Mesothelial cell of epicardium (in vitro differentiated cells): ENCODE results near the gene MYH14. TPM values are rescaled to one million over a fixed set of nuclear protein-coding genes. Genes with fewer than 3 reads are reported as not detected.

Experiments
- DNase-seq, 2 experiments: peaks; one replicate each; pipeline ENCODE4 v3.0.0; 2021; ENCODE audit warnings: low spot score in 2 of 2; ENCODE audit not compliant: unreplicated experiment in 2 of 2
- H3K27ac Mint-ChIP-seq: 2 replicates; pipeline ENCODE4 v1.8.0; 2021; ENCODE audit warnings: mixed read lengths
- H3K27me3 Mint-ChIP-seq: 2 replicates; pipeline ENCODE4 v1.8.0; 2021; ENCODE audit warnings: low read depth, mixed read lengths
- H3K36me3 Mint-ChIP-seq: 2 replicates; pipeline ENCODE4 v1.8.0; 2021; ENCODE audit warnings: mixed read lengths
- H3K4me1 Mint-ChIP-seq: 2 replicates; pipeline ENCODE4 v1.8.0; 2021; ENCODE audit warnings: mixed read lengths
- H3K4me3 Mint-ChIP-seq: 2 replicates; pipeline ENCODE4 v1.8.0; 2021; ENCODE audit warnings: mild to moderate bottlenecking, moderate library complexity, mixed read lengths
- H3K9me3 Mint-ChIP-seq: 2 replicates; pipeline ENCODE4 v1.8.0; 2021; ENCODE audit warnings: mixed read lengths
- total RNA-seq: library from RNA; stranded (reverse); gene quantifications from 3 replicates; pipeline ENCODE4 v1.2.1, GENCODE V29; 2021
- TF ChIP-seq, protein P1 (sequence below): fragments of 200-600 bp; sonication (generic); IDR thresholded peaks from one replicate; pipeline ENCODE4 v1.5.0; 2021; ENCODE audit warnings: antibody characterized with exemption; ENCODE audit not compliant: unreplicated experiment

Gene MYH14
- total RNA-seq, 1 donor from 2014 or later = 52.3 TPM

- Mint-ChIP-seq H3K27ac (no peak overlapping the region), H3K27me3 (peaks cover 71% of the 10 kb centered on the region), H3K4me1 (peaks cover 30% of the 10 kb centered on the region), H3K9me3 (no peaks in the 10 kb centered on the region), H3K36me3 (no peaks in the 10 kb centered on the region), H3K4me3 (peak overlapping the region; percentile 64)
- DNase-seq = peak; percentile 71 to 80
- TF ChIP-seq, protein P1, sequence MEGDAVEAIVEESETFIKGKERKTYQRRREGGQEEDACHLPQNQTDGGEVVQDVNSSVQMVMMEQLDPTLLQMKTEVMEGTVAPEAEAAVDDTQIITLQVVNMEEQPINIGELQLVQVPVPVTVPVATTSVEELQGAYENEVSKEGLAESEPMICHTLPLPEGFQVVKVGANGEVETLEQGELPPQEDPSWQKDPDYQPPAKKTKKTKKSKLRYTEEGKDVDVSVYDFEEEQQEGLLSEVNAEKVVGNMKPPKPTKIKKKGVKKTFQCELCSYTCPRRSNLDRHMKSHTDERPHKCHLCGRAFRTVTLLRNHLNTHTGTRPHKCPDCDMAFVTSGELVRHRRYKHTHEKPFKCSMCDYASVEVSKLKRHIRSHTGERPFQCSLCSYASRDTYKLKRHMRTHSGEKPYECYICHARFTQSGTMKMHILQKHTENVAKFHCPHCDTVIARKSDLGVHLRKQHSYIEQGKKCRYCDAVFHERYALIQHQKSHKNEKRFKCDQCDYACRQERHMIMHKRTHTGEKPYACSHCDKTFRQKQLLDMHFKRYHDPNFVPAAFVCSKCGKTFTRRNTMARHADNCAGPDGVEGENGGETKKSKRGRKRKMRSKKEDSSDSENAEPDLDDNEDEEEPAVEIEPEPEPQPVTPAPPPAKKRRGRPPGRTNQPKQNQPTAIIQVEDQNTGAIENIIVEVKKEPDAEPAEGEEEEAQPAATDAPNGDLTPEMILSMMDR = no peak
Measured at GRCh38 chr19:50311723-50312635, 108.6 kb downstream of the MYH14 start.

- H3K27ac Mint-ChIP-seq = peak overlapping the region; percentile 25
- DNase-seq = no peak
- H3K4me3 Mint-ChIP-seq = peak overlapping the region; percentile 53
- H3K27me3 Mint-ChIP-seq = peaks cover 70% of the 10 kb centered on the region
- no peaks in the 10 kb centered on the region for H3K36me3 Mint-ChIP-seq
- H3K4me1 Mint-ChIP-seq = peaks cover 30% of the 10 kb centered on the region
- TF ChIP-seq, protein P1 = no peak
- no peaks in the 10 kb centered on the region for H3K9me3 Mint-ChIP-seq
Measured at GRCh38 chr19:50312967-50313811, 109.8 kb downstream of the MYH14 start.

DNA sequence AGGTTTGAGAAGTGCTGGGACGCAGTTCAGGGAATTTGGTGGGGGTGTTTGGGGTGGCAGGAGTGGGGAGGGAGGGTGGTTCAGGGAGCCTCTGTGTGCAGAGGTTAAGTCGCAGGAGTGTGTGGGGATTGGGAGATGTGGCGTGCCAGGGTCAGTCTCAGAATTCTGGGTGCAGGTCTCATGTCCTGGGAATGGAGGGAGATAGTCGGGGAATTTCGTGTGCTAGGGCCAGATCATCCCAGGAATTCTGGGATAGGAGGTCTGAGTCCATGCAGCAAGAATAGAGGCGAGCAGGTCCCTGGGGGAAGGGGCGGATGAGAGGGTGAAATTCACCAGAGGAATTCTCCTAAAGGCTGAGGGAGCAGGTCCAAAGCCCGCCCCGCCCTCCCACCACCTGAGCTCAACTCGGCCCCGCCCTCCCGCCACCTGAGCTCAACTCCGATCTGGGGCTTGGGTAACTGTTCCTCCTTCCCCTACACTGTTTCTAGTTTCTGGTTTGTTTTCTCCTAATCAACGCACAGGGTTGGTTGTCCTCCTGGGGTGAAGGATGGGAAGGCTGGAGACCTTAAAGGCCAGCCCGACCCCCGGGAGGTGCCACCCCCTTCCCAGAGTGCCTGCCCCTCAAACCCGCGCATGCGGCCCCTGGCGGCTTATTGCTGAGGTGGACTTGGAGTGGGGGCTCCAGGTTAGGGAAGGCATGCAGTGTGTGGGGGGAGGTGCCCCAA lies 110.6 kb downstream of the MYH14 start:
- H3K27me3 Mint-ChIP-seq = peaks cover 64% of the 10 kb centered on the region
- TF ChIP-seq, protein P1 = no peak
- H3K4me1 Mint-ChIP-seq = peaks cover 30% of the 10 kb centered on the region
- DNase-seq = no peak
- no peaks in the 10 kb centered on the region for H3K9me3 Mint-ChIP-seq
- peak overlapping the region; percentile 66 for H3K4me3 Mint-ChIP-seq
- H3K36me3 Mint-ChIP-seq = no peaks in the 10 kb centered on the region
- peak overlapping the region; percentile 56 for H3K27ac Mint-ChIP-seq

GRCh38 chr19:50314724-50315708 lies 111.6 kb downstream of the MYH14 start:
- TF ChIP-seq, protein P1 = no peak
- H3K36me3 Mint-ChIP-seq = peaks cover 5% of the 10 kb centered on the region
- H3K27me3 Mint-ChIP-seq = peaks cover 58% of the 10 kb centered on the region
- H3K4me3 Mint-ChIP-seq = peak overlapping the region; percentile 75
- no peak for DNase-seq
- no peaks in the 10 kb centered on the region for H3K9me3 Mint-ChIP-seq
- peaks cover 30% of the 10 kb centered on the region for H3K4me1 Mint-ChIP-seq
- no peak overlapping the region for H3K27ac Mint-ChIP-seq
